Measurements from ENCODE around the gene CASP1.

- no peak for TF ChIP-seq POLR2A (IDR thresholded peaks at IDR 0.05; ENCODE audit: low read depth, low read length)
- no peak for TF ChIP-seq TAF1 (IDR thresholded peaks at IDR 0.05; ENCODE audit: low read depth, low read length)
- TF ChIP-seq POLR2AphosphoS5 (IDR thresholded peaks at IDR 0.05; ENCODE audit: low read depth, low read length) = no peak
- no peak for TF ChIP-seq SPI1 (IDR thresholded peaks at IDR 0.05; ENCODE audit: low read depth, low read length)
Measured at GRCh38 chr11:105056446-105056845, 21.5 kb upstream of the CASP1 start.

Measured in GM12891 (cell line).